GM12864 (cell line): ENCODE measurements around the gene SMG6.

Source experiments
- DNase-seq: peaks from one replicate; pipeline ENCODE4 v3.0.0-alpha.2; 2011; ENCODE audit warnings: low read depth
- H3K4me3 ChIP-seq: 2 replicates; pipeline ENCODE4 v1.5.1; 2011; ENCODE audit warnings: mild to moderate bottlenecking, low read depth, low read length, control low read depth
- CTCF ChIP-seq: IDR thresholded peaks from 2 replicates; pipeline ENCODE4 v1.5.1; 2011; ENCODE audit warnings: low read depth, mild to moderate bottlenecking, moderate library complexity, low read length, control low read depth, inconsistent platforms; ENCODE audit errors: missing control alignments

SMG6 gene

GRCh38 chr17:2158396-2158780, 145.2 kb downstream of the SMG6 start:
- H3K4me3 ChIP-seq = no peak overlapping the region
- DNase-seq = no peak
- no peak for TF ChIP-seq CTCF

GRCh38 chr17:2157675-2158395, 145.8 kb downstream of the SMG6 start:
- H3K4me3 ChIP-seq = no peak overlapping the region
- TF ChIP-seq CTCF = no peak
- DNase-seq = no peak

- H3K4me3 ChIP-seq = no peak overlapping the region
- no peak for DNase-seq
- TF ChIP-seq CTCF = no peak
Measured at GRCh38 chr17:2157081-2157480, 146.5 kb downstream of the SMG6 start.

GRCh38 chr17:2156666-2157065, 146.9 kb downstream of the SMG6 start:
- no peak for DNase-seq
- no peak for TF ChIP-seq CTCF
- H3K4me3 ChIP-seq = no peak overlapping the region

GRCh38 chr17:2155573-2155972, 148.0 kb downstream of the SMG6 start:
- no peak overlapping the region for H3K4me3 ChIP-seq
- no peak for DNase-seq
- TF ChIP-seq CTCF = no peak

- DNase-seq = no peak
- TF ChIP-seq CTCF = no peak
- no peak overlapping the region for H3K4me3 ChIP-seq
Measured at GRCh38 chr17:2151358-2152033, 152.1 kb downstream of the SMG6 start.

- no peak for TF ChIP-seq CTCF
- no peak for DNase-seq
- no peak overlapping the region for H3K4me3 ChIP-seq
Measured at GRCh38 chr17:2150806-2151205, 152.8 kb downstream of the SMG6 start.
